ENCODE measurements around the gene UMOD.

DNA sequence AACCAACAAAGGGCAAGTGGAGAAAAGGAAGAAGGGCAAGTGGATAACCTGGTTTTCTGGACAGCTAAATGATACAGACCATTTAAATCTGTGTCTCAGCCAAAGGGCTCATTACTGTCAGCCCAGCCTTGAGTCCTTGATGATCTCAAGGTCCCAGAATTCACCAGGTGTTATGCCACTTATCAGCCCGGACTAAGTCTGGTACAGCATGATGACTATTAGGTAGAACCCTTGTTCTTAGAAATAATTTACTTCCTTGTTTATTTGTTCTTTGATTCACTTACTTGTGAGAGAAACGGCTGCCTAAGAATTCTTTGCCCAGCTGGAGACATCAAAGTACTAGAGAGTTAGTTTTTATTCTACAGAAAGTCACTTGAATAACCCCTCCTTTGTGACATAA is 48.6 kb upstream of the UMOD start:
- TF ChIP-seq, protein P1, sequence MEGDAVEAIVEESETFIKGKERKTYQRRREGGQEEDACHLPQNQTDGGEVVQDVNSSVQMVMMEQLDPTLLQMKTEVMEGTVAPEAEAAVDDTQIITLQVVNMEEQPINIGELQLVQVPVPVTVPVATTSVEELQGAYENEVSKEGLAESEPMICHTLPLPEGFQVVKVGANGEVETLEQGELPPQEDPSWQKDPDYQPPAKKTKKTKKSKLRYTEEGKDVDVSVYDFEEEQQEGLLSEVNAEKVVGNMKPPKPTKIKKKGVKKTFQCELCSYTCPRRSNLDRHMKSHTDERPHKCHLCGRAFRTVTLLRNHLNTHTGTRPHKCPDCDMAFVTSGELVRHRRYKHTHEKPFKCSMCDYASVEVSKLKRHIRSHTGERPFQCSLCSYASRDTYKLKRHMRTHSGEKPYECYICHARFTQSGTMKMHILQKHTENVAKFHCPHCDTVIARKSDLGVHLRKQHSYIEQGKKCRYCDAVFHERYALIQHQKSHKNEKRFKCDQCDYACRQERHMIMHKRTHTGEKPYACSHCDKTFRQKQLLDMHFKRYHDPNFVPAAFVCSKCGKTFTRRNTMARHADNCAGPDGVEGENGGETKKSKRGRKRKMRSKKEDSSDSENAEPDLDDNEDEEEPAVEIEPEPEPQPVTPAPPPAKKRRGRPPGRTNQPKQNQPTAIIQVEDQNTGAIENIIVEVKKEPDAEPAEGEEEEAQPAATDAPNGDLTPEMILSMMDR (IDR thresholded peaks at IDR 0.05), result no peak
- TF ChIP-seq POLR2A (IDR thresholded peaks at IDR 0.05), result no peak
